Activated T-helper 9 cell treated with anti-CD3 and anti-CD28 coated beads, Interleukin-2, amount 50 U/mL, for 16 hours (primary cell): Measurements from ENCODE around the gene LDLRAD4.

ENCODE experiments used
- DNase-seq: peaks from one replicate; pipeline ENCODE4 v3.0.0-alpha.2; 2020; ENCODE audit warnings: low read depth

LDLRAD4 gene

GRCh38 chr18:13514558-13514957, 296.0 kb downstream of the LDLRAD4 start:
- no peak for DNase-seq

GRCh38 chr18:13516855-13517254, 298.3 kb downstream of the LDLRAD4 start:
- no peak for DNase-seq

DNA sequence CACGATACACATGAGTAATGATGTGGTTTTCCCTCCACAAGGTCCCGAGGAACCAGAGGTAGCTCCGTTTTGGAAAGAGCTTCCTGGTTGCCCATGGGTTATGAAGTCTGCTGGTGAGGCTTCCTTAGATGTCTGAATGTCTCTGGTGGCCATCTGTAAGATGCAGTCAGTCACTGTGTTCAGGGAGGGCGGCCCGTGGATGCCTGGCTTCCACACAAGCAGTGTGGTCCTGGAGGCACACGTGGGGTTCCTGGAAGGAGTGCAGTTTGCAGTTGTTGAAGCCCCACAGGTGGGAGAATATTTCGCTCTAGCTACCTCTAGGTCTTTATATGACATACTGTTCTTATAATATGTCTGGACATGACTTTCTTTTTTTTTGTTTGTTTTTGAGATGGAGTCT, 298.8 kb downstream of the LDLRAD4 start:
- no peak for DNase-seq

DNA sequence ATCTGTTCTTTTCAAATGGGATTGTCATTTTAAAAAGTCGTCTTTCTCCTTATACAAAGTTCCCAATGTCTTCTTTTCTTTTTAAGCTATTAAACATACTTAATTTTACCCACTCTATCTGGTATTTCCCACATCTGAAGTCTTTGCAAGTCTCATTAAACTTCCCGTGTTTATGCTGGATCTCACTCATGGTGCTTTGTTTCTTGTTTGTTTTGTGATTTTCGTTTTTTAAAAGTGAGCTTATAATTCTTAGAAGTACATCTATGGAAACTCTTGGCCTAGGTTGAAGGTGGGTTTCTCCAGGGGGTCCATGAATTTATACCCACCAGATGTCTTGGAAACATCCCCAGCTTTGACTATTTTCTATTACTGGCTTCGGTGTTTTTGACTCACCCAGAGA, 299.8 kb downstream of the LDLRAD4 start:
- DNase-seq = no peak

DNA sequence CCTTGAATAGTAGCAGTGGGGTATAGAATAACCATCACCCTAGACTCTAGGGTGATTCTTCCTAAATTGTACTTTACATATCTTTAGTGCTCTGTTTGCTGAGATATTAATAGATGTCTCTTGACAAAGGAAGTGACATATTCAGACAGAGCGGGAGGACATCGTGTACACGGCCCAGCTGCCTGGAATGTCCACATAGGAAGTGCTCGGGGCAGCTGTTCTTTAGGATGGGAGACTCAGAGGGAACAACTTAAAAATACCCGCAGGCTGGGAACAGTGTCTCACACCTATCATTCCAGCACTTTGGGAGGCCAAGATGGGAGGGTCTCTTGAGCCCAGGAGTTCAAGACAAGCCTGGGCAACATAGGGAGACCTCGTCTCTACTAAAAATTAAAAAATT, 301.7 kb downstream of the LDLRAD4 start:
- DNase-seq = no peak

GRCh38 chr18:13520741-13521140, 302.2 kb downstream of the LDLRAD4 start:
- DNase-seq = no peak

GRCh38 chr18:13521418-13521817, 302.9 kb downstream of the LDLRAD4 start:
- DNase-seq = no peak

- DNase-seq = no peak
These were observed 303.7 kb downstream of the LDLRAD4 start for GRCh38 chr18:13522256-13522655.

DNA sequence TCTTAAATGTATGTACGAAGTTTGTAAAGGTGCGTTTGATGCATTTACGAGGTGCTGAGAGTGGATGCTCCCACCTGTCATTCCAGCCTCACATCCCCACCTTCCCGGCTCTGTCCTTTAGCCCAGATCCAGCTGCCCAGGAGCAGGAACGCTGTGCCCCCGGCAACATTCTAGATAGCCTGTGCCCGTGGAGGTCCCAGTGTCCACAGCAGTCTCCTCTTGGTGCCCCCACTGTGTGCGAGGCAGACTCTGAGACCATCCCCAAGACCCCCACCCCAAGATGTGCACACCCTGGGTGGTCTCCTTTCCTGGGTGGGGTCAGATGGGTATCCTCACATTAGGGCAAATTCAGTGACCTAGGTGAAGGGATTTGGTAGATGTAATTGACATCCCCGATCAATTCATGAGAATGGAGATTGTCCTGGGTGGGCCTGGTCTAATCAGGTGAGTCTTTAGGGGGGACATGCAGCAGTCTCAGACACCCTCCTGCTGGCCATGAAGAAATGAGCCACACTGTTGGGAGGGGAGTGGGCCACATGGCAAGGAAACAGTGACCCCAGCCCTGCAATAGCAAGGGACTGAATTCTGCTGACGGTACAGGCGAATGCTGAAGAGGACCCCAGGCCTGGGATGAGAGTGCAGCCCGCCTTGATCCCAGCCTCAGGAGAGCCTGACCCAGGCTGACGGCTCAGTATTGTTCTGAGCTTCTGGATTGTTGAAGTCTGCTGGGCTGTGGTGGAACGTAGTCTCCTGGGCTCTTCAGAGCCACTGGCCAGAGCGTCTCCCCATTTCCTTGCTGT, 304.5 kb downstream of the LDLRAD4 start:
- no peak for DNase-seq

- no peak for DNase-seq
These were observed 305.5 kb downstream of the LDLRAD4 start for GRCh38 chr18:13524054-13524453.

GRCh38 chr18:13524811-13525210, 306.3 kb downstream of the LDLRAD4 start:
- DNase-seq = no peak

- DNase-seq = no peak
These were observed 306.9 kb downstream of the LDLRAD4 start for GRCh38 chr18:13525381-13526029.

GRCh38 chr18:13526519-13526918, 308.0 kb downstream of the LDLRAD4 start:
- DNase-seq = no peak

GRCh38 chr18:13527256-13527655, 308.7 kb downstream of the LDLRAD4 start:
- DNase-seq = no peak

DNA sequence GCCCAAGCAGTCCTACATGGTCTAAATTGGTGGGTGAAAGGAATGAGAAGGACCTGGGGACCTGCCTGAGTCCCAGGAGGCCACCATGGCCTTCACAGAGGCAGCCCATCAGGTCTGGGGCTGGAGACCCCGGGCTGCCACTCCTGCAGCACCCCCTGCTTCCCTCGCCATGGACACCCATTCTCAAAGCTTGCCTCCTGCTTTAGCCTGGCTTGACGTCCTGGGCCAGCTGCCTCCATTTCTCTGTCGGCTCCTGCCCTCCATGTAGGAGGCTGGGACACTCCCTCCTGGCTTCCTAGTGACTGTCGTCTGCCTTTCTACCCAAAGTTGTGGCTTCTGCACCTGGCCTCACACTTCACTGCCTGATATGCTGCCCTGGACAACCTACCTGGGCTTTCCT, 309.2 kb downstream of the LDLRAD4 start:
- no peak for DNase-seq

DNA sequence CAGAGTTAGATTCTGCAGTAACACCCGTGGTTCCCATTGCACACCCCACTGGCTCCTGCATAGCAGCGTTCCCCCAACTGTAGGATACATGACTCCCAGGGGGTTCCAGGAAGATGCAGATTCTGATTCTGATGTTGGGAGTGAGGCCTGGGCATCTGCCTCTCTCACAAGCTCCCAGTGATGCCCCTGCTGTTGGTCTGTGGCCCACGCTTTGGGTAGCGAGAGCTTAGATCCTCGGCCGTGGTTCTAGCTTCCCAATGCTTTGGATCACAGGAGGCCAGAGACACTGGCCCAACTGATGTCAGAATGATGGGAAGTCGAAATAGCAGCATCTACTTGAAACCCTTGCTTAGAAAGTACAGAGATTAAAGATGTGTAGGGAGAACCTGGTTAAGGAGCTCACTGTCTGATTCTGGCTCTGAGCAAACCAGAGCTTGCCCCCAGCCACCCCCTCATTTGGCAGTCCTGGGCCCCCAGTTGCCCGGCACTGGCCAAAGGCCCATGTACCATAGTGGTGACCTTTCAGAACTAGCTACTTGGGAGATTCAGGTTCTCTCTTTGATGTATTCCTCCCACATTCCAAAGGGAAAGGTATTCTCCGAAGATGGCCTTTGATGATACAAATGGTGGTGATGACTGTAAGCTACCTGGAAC, 310.3 kb downstream of the LDLRAD4 start:
- no peak for DNase-seq

- DNase-seq = no peak
These were observed 311.7 kb downstream of the LDLRAD4 start for GRCh38 chr18:13530033-13530878.

DNA sequence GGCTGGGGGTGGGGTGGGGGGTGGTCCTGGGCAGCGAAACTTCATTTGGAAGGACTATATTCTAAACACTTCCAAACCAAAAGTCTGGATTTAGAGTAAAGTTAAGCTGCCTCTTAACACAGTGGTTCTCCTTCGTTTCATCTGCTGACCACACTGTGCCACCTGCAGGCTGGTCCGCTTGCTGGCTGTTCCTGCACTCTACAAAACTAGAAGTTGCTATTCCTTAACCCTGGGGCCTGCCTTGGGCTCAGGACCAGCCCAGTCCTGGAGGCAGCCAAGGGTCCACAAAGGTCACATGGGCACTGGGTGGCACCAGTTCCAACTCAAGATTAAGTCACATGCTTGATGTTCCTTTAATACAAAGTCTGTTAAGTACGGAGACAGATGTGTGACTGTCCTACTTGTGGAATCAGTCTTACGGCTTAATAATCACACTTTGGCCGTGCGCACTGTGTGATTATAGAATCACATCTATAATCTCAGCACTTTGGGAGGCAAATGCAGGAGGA, 312.4 kb downstream of the LDLRAD4 start:
- DNase-seq = no peak

- DNase-seq = no peak
These were observed 313.2 kb downstream of the LDLRAD4 start for GRCh38 chr18:13531681-13532325.

DNA sequence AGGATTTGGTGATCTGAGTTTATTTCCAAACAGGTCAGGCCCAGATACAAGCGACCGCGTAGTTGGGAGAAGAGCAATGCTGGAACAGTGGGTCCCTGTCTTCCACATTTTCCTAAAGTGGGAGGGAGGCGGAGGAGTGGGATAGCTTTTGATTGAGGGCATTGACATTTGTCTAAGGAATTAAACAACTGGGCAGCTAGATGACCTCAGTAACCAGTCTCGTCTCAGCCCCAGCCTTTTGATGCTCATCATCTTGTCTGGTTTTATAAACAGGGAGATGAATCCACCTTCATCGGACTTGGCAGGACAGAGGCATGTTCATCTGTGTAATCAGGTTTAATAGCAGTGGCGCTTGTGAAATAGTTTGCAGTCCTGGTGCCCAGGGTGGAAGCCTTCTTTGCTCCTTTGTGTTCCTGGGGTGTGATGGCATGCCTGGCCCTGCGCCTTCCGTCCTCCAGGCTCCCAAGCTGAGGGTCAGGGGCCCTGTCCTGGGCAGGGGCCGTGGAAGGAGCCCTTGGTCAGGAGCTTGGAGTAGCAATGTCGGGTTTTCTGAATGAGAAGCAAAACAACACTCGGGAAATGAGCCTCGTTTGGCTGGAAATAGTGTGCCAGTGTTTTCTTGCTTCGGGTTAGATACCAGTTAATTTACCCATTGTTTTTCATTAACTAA, 314.0 kb downstream of the LDLRAD4 start:
- DNase-seq = no peak

- DNase-seq = no peak
These were observed 316.1 kb downstream of the LDLRAD4 start for GRCh38 chr18:13534631-13535030.
